GM23338 (cell line): ENCODE results near the gene GNMT. TPM values are rescaled to one million over a fixed set of nuclear protein-coding genes. Genes with fewer than 3 reads are reported as not detected.
A peak's percentile ranks its signal among the peaks of the same experiment; 100 is the strongest.

Source experiments
- ATAC-seq: fragments of 200-7000 bp; cut with Tn5 transposase; 3 replicates; pipeline ENCODE4 v1.9.1; 2020
- DNase-seq: peaks from one replicate; pipeline ENCODE4 v3.0.0-alpha.2; 2015; ENCODE audit warnings: low spot score
- H2AFZ ChIP-seq: fragments of 200-600 bp; sonication (generic); 2 replicates; pipeline ENCODE4 v1.8.0; 2016; ENCODE audit warnings: antibody characterized with exemption, mild to moderate bottlenecking, moderate library complexity
- H3F3A ChIP-seq: fragments of 200-600 bp; sonication (generic); replicated peaks from 2 replicates; pipeline ENCODE4 v1.8.0; 2017; ENCODE audit warnings: antibody characterized with exemption, mixed run types, low read depth
- H3K27ac ChIP-seq: fragments of 200-600 bp; sonication (generic); 2 replicates; pipeline ENCODE4 v1.6.1; 2016; ENCODE audit warnings: low read depth
- H3K27me3 ChIP-seq: fragments of 200-600 bp; sonication (generic); 2 replicates; pipeline ENCODE4 v1.8.0; 2016; ENCODE audit warnings: mild to moderate bottlenecking, mixed run types, moderate library complexity; ENCODE audit not compliant: insufficient read depth
- H3K36me3 ChIP-seq: fragments of 200-600 bp; sonication (generic); 2 replicates; pipeline ENCODE4 v1.8.0; 2016; ENCODE audit warnings: mild to moderate bottlenecking; ENCODE audit not compliant: insufficient read depth
- H3K4me1 ChIP-seq: fragments of 200-600 bp; sonication (generic); 2 replicates; pipeline ENCODE4 v1.8.0; 2016; ENCODE audit warnings: mild to moderate bottlenecking, moderate library complexity; ENCODE audit not compliant: insufficient read depth
- H3K4me2 ChIP-seq: fragments of 200-600 bp; sonication (generic); 2 replicates; pipeline ENCODE4 v1.7.1; 2017; ENCODE audit warnings: mixed run types
- H3K4me3 ChIP-seq: fragments of 200-600 bp; sonication (generic); 2 replicates; pipeline ENCODE4 v1.6.1; 2016; ENCODE audit warnings: mixed run types
- H3K79me2 ChIP-seq: fragments of 200-600 bp; sonication (generic); replicated peaks from 2 replicates; pipeline ENCODE4 v1.8.0; 2017; ENCODE audit warnings: mild to moderate bottlenecking; ENCODE audit not compliant: insufficient read depth
- H3K9me2 ChIP-seq: fragments of 200-600 bp; sonication (generic); 2 replicates; pipeline ENCODE4 v1.8.0; 2017; ENCODE audit not compliant: insufficient read depth
- H4K20me1 ChIP-seq: fragments of 200-600 bp; sonication (generic); replicated peaks from 2 replicates; pipeline ENCODE4 v1.8.0; 2017; ENCODE audit warnings: mild to moderate bottlenecking; ENCODE audit not compliant: insufficient read depth
- H3K27ac Mint-ChIP-seq: 2 replicates; pipeline ENCODE4 v1.8.0; 2020; ENCODE audit warnings: inconsistent platforms, mild to moderate bottlenecking, moderate library complexity, mixed read lengths
- H3K27me3 Mint-ChIP-seq: 3 replicates; pipeline ENCODE4 v1.8.0; 2022; ENCODE audit warnings: low read depth, mild to moderate bottlenecking, moderate library complexity, mixed read lengths, inconsistent platforms; ENCODE audit not compliant: insufficient read depth, poor library complexity
- H3K36me3 Mint-ChIP-seq: 3 replicates; pipeline ENCODE4 v1.8.0; 2021; ENCODE audit warnings: low read depth, mild to moderate bottlenecking, inconsistent platforms, moderate library complexity, mixed read lengths
- H3K4me1 Mint-ChIP-seq: 3 replicates; pipeline ENCODE4 v1.8.0; 2020; ENCODE audit warnings: mild to moderate bottlenecking, inconsistent platforms, mixed read lengths
- H3K4me3 Mint-ChIP-seq: 3 replicates; pipeline ENCODE4 v1.8.0; 2021; ENCODE audit warnings: moderate library complexity, mild to moderate bottlenecking, inconsistent platforms, mixed read lengths
- H3K9me3 Mint-ChIP-seq: 3 replicates; pipeline ENCODE4 v1.8.0; 2020; ENCODE audit warnings: moderate library complexity, mild to moderate bottlenecking, inconsistent platforms, mixed read lengths
- CREB1 ChIP-seq: fragments of 250-450 bp; sonication (Bioruptor Pico); IDR thresholded peaks from 2 replicates; pipeline ENCODE4 v1.5.0; 2020; ENCODE audit warnings: low read depth, mild to moderate bottlenecking, moderate library complexity
- CTCF ChIP-seq, 2 experiments: fragments of 200-600 bp in 1 of 2; sonication (generic) in 1 of 2; conservative IDR thresholded peaks; 2 replicates each; pipeline versions ENCODE4 v1.5.1 to v1.6.1; 2016 to 2017; ENCODE audit warnings: antibody characterized with exemption in 2 of 2, low read depth in 2 of 2, mild to moderate bottlenecking in 2 of 2, moderate library complexity in 1 of 2
- EZH2 ChIP-seq: fragments of 200-600 bp; sonication (generic); IDR thresholded peaks from one replicate; pipeline ENCODE4 v1.8.0; 2017; ENCODE audit warnings: antibody characterized with exemption, mild to moderate bottlenecking, low read depth; ENCODE audit not compliant: unreplicated experiment
- EZH2phosphoT487 ChIP-seq: fragments of 200-600 bp; sonication (generic); IDR thresholded peaks from one replicate; pipeline ENCODE4 v1.8.1; 2018; ENCODE audit warnings: antibody characterized with exemption; ENCODE audit not compliant: unreplicated experiment
- JUNB ChIP-seq: IDR thresholded peaks from one replicate; pipeline ENCODE4 v1.6.1; 2016; ENCODE audit warnings: antibody characterized with exemption; ENCODE audit not compliant: unreplicated experiment
- NANOG ChIP-seq: IDR thresholded peaks from 2 replicates; pipeline ENCODE4 v1.6.1; 2016; ENCODE audit warnings: antibody characterized with exemption, borderline replicate concordance
- POLR2AphosphoS5 ChIP-seq: IDR thresholded peaks from 2 replicates; pipeline ENCODE4 v1.6.1; 2016; ENCODE audit warnings: antibody characterized with exemption, low read depth
- STAT1 ChIP-seq: IDR thresholded peaks from one replicate; pipeline ENCODE4 v1.6.1; 2016; ENCODE audit warnings: antibody characterized with exemption; ENCODE audit not compliant: unreplicated experiment
- ZNF331 ChIP-seq: fragments of 250-450 bp; sonication (Bioruptor Pico); IDR thresholded peaks from 2 replicates; pipeline ENCODE4 v1.5.0; 2020; ENCODE audit warnings: low read depth, mild to moderate bottlenecking, moderate library complexity
- polyA plus RNA-seq: library from polyadenylated mRNA; unstranded; fragments of >200 nt; fragmentation: Nextera tagmentation; extraction: Ambion mirVana; gene quantifications from 2 replicates; pipeline ENCODE4 v1.2.1, GENCODE V29; 2016
- total RNA-seq: library from RNA; depleted of rRNA; stranded (reverse); fragments of >200 nt; shearing (Covaris generic); gene quantifications from 2 replicates; pipeline ENCODE4 v1.2.3, GENCODE V29; 2014

GNMT gene
- total and polyA plus RNA-seq, 2 experiments from 2014 or later, result 0.52 TPM; not detected in 1

- Mint-ChIP-seq H3K4me3 (peak within 1 kb of the TSS; percentile 88), H3K4me1 (peaks cover 24% of the 10 kb centered on the region), H3K9me3 (no peaks in the 10 kb centered on the region), H3K27me3 (peaks cover 12% of the 10 kb centered on the region), H3K27ac (peak within 1 kb of the TSS; percentile 82), H3K36me3 (peaks cover 6% of the 10 kb centered on the region; the same call in 1 of the 3 replicates)
- no peaks in the 10 kb centered on the region for H3K27me3 ChIP-seq
- peaks cover 17% of the 10 kb centered on the region for H3K4me1 ChIP-seq
- DNase-seq, result peak; percentile 100
- peaks cover 12% of the 10 kb centered on the region; the same call in 1 of the 2 replicates for H3F3A ChIP-seq
- H3K27ac ChIP-seq, result peak within 1 kb of the TSS; percentile 85; the same call in 1 of the 2 replicates
- H4K20me1 ChIP-seq, result peaks cover 5% of the 10 kb centered on the region; the same call in 1 of the 2 replicates
- TF ChIP-seq STAT1 (no peak), EZH2phosphoT487 (no peak), POLR2AphosphoS5 (peak; percentile 97), CREB1 (peak; percentile 1; the same call in 1 of the 2 replicates), NANOG (no peak), CTCF (conservative IDR thresholded peaks at IDR 0.05; ENCODE audit: low read depth in 2 of 2) (no peak), EZH2 (no peak)
- H3K79me2 ChIP-seq, result peaks cover 17% of the 10 kb centered on the region
- H2AFZ ChIP-seq, result peak within 1 kb of the TSS; percentile 30; the same call in 1 of the 2 replicates
- H3K9me2 ChIP-seq, result no peaks in the 10 kb centered on the region
- 0 out of 2 replicates have a peak, but pooled peaks cover 2% of the 10 kb centered on the region for H3K36me3 ChIP-seq
- ATAC-seq, result peak; percentile 92
- peak within 1 kb of the TSS; percentile 73 for H3K4me3 ChIP-seq
- peak within 1 kb of the TSS; percentile 88 for H3K4me2 ChIP-seq
These were observed 23.7 kb downstream of the GNMT start, which contains the start of gene PPP2R5D for GRCh38 chr6:42984001-42984923. TSS of gene PPP2R5D (plus strand) at chr6:42984570. CDS start at chr6:42984678, 108 bp downstream.

- H3K27me3 ChIP-seq, result no peaks in the 10 kb centered on the region
- no peaks in the 10 kb centered on the region for H3K9me3 Mint-ChIP-seq
- no peak overlapping the region for H3K27ac Mint-ChIP-seq
- peaks cover 11% of the 10 kb centered on the region; the same call in 2 of the 3 replicates for H3K36me3 Mint-ChIP-seq
- peak overlapping the region; percentile 88 for H3K4me2 ChIP-seq
- peaks cover 17% of the 10 kb centered on the region for H3K79me2 ChIP-seq
- peak overlapping the region; percentile 88 for H3K4me3 Mint-ChIP-seq
- peak; percentile 44 for ATAC-seq
- H3K4me1 ChIP-seq, result peaks cover 10% of the 10 kb centered on the region
- 0 out of 2 replicates have a peak, but pooled peaks cover 5% of the 10 kb centered on the region for H3K36me3 ChIP-seq
- no peak overlapping the region; the same call in 1 of the 2 replicates for H2AFZ ChIP-seq
- H3K4me3 ChIP-seq, result peak overlapping the region; percentile 73
- peaks cover 5% of the 10 kb centered on the region; the same call in 1 of the 2 replicates for H4K20me1 ChIP-seq
- no peak overlapping the region for H3K27ac ChIP-seq
- H3F3A ChIP-seq, result 0 out of 2 replicates have a peak, but pooled peaks cover 9% of the 10 kb centered on the region
- H3K27me3 Mint-ChIP-seq, result peaks cover 10% of the 10 kb centered on the region
- no peaks in the 10 kb centered on the region for H3K9me2 ChIP-seq
- DNase-seq, result peak; percentile 65
- TF ChIP-seq ZNF331 (CRISPR knock-in tag) (no peak), JUNB (no peak)
- H3K4me1 Mint-ChIP-seq, result peaks cover 18% of the 10 kb centered on the region
These were observed 24.4 kb downstream of the GNMT start for GRCh38 chr6:42984924-42985475.
